Panc1 (cell line): Measurements from ENCODE around the gene POU1F1. TPM values are rescaled to one million over a fixed set of nuclear protein-coding genes. Genes with fewer than 3 reads are reported as not detected.

Experiments used
- ATAC-seq: fragments of 200-7000 bp; cut with Tn5 transposase; 2 replicates; pipeline ENCODE4 v1.9.1; 2020; ENCODE audit warnings: mild to moderate bottlenecking, moderate library complexity
- BruUV-seq: library from RNA; stranded (reverse); fragments of 400-500 nt; replicated peaks from 2 replicates; lab custom pipeline; 2021; lab: Mats Ljungman, UMichigan
- CTCF ChIA-PET: fragments of 300-600 bp; sonication (Branson Sonifier 250); formaldehyde crosslinking; loops from one replicate; lab custom pipeline; 2022; ENCODE audit warnings: antibody characterized with exemption; lab: Charles Lee
- POLR2A ChIA-PET: fragments of 300-600 bp; sonication (Branson Sonifier 250); formaldehyde crosslinking; loops from one replicate; lab custom pipeline; 2022; ENCODE audit warnings: antibody characterized with exemption; lab: Charles Lee
- DNase-seq: peaks from one replicate; pipeline ENCODE4 v3.0.0-alpha.2; 2010; ENCODE audit warnings: low read depth, low spot score
- H3K27ac ChIP-seq: 2 replicates; pipeline ENCODE4 v1.5.1; 2011; ENCODE audit warnings: mild to moderate bottlenecking, low read length, inconsistent platforms
- H3K27me3 ChIP-seq: fragments of 200-500 bp; sonication (Bioruptor generic); 2 replicates; pipeline ENCODE4 v1.6.0; 2014; ENCODE audit warnings: low read length, inconsistent platforms; ENCODE audit not compliant: control insufficient read depth, insufficient read depth
- H3K36me3 ChIP-seq: fragments of 200-500 bp; sonication (Bioruptor generic); 2 replicates; pipeline ENCODE4 v1.5.1; 2014; ENCODE audit warnings: inconsistent platforms, mild to moderate bottlenecking, low read length, moderate library complexity; ENCODE audit not compliant: control insufficient read depth, insufficient read depth
- H3K4me1 ChIP-seq: 2 replicates; pipeline ENCODE4 v1.5.1; 2011; ENCODE audit warnings: inconsistent platforms, mild to moderate bottlenecking, low read length, moderate library complexity; ENCODE audit not compliant: control insufficient read depth, insufficient read depth
- H3K4me3 ChIP-seq, 2 experiments: 2 replicates each; pipeline ENCODE4 v1.5.1; 2011 to 2012; ENCODE audit warnings: low read depth in 2 of 2, low read length in 2 of 2, mild to moderate bottlenecking in 2 of 2, inconsistent platforms in 1 of 2, moderate library complexity in 1 of 2
- H3K9me3 ChIP-seq: fragments of 200-500 bp; sonication (Bioruptor generic); 2 replicates; pipeline ENCODE4 v1.5.1; 2014; ENCODE audit warnings: low read depth, mild to moderate bottlenecking, inconsistent platforms, low read length, moderate library complexity; ENCODE audit not compliant: control insufficient read depth, insufficient read depth
- in situ Hi-C: cut with HindIII; loops from 2 replicates; pipeline ENCODE4 v1.10.0; 2016; ENCODE audit warnings: low sequenced_read_pairs, low pct_unique_long_range_greater_than_20kb
- intact Hi-C: fragments of 100-400 bp; cut with micrococcal nuclease; formaldehyde crosslinking; loops from one replicate; pipeline ENCODE4 v1.10.0; 2022; ENCODE audit not compliant: unreplicated experiment
- microRNA-seq: library from miRNA; unstranded; fragments of <30 nt; microRNA quantifications from one replicate; pipeline ENCODE4 v1.1.0, GENCODE V29; 2020; ENCODE audit not compliant: unreplicated experiment
- total RNA-seq: library from RNA; stranded (reverse); gene quantifications from one replicate; pipeline ENCODE4 v1.2.1, GENCODE V29; 2021; ENCODE audit not compliant: unreplicated experiment
- TF ChIP-seq, protein P1 (sequence below): fragments of 450-650 bp; IDR thresholded peaks from 2 replicates; pipeline ENCODE4 v1.5.1; 2017; ENCODE audit warnings: mild to moderate bottlenecking
- TF ChIP-seq, protein P2 (sequence below), 2 experiments: IDR thresholded peaks; 2 replicates each; pipeline ENCODE4 v1.6.1; 2011 to 2012; ENCODE audit warnings: low read depth in 2 of 2, control low read depth in 1 of 2, low read length in 1 of 2, mild to moderate bottlenecking in 1 of 2, moderate library complexity in 1 of 2; ENCODE audit not compliant: insufficient read depth in 1 of 2

POU1F1 gene
- total RNA-seq, 1 experiment from 2014 or later, result not detected

DNA sequence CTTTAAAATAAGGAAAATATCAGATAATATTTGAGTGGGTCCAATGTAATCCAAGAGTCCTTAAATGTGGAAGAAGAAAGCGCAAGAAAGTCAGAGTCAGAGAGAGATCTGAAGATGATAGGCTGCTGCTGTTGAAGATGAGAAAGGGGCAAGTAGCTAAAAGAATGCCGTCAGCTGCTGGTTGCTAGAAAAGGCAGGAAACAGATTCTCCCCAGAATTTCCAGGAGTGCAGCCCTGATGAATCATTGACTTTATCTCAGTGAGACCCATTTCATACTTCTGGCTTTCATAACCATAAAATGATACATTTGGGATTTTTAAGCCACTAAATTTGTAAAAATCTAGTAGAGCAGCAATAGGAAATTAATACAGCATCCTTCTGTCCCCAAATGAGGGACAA, 56.8 kb downstream of the POU1F1 start:
- in situ Hi-C loops, result no loop called here
- ChIA-PET CTCF (no interaction called here), POLR2A (no interaction called here)
- intact Hi-C loops, result no loop called here
- TF ChIP-seq, protein P1, sequence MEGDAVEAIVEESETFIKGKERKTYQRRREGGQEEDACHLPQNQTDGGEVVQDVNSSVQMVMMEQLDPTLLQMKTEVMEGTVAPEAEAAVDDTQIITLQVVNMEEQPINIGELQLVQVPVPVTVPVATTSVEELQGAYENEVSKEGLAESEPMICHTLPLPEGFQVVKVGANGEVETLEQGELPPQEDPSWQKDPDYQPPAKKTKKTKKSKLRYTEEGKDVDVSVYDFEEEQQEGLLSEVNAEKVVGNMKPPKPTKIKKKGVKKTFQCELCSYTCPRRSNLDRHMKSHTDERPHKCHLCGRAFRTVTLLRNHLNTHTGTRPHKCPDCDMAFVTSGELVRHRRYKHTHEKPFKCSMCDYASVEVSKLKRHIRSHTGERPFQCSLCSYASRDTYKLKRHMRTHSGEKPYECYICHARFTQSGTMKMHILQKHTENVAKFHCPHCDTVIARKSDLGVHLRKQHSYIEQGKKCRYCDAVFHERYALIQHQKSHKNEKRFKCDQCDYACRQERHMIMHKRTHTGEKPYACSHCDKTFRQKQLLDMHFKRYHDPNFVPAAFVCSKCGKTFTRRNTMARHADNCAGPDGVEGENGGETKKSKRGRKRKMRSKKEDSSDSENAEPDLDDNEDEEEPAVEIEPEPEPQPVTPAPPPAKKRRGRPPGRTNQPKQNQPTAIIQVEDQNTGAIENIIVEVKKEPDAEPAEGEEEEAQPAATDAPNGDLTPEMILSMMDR, result no peak
- TF ChIP-seq, protein P2, sequence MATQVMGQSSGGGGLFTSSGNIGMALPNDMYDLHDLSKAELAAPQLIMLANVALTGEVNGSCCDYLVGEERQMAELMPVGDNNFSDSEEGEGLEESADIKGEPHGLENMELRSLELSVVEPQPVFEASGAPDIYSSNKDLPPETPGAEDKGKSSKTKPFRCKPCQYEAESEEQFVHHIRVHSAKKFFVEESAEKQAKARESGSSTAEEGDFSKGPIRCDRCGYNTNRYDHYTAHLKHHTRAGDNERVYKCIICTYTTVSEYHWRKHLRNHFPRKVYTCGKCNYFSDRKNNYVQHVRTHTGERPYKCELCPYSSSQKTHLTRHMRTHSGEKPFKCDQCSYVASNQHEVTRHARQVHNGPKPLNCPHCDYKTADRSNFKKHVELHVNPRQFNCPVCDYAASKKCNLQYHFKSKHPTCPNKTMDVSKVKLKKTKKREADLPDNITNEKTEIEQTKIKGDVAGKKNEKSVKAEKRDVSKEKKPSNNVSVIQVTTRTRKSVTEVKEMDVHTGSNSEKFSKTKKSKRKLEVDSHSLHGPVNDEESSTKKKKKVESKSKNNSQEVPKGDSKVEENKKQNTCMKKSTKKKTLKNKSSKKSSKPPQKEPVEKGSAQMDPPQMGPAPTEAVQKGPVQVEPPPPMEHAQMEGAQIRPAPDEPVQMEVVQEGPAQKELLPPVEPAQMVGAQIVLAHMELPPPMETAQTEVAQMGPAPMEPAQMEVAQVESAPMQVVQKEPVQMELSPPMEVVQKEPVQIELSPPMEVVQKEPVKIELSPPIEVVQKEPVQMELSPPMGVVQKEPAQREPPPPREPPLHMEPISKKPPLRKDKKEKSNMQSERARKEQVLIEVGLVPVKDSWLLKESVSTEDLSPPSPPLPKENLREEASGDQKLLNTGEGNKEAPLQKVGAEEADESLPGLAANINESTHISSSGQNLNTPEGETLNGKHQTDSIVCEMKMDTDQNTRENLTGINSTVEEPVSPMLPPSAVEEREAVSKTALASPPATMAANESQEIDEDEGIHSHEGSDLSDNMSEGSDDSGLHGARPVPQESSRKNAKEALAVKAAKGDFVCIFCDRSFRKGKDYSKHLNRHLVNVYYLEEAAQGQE (IDR thresholded peaks at IDR 0.05; ENCODE audit: insufficient read depth in 1 of 2, low read depth in 2 of 2, low read length in 1 of 2), result no peak
- Histone ChIP-seq H3K4me3 (no peak overlapping the region), H3K4me1 (no peaks in the 10 kb centered on the region), H3K27ac (no peak overlapping the region), H3K27me3 (no peaks in the 10 kb centered on the region), H3K9me3 (no peaks in the 10 kb centered on the region), H3K36me3 (no peaks in the 10 kb centered on the region)
- ATAC-seq, result no peak
- DNase-seq, result no peak
- BruUV-seq, result no TSS peak

DNA sequence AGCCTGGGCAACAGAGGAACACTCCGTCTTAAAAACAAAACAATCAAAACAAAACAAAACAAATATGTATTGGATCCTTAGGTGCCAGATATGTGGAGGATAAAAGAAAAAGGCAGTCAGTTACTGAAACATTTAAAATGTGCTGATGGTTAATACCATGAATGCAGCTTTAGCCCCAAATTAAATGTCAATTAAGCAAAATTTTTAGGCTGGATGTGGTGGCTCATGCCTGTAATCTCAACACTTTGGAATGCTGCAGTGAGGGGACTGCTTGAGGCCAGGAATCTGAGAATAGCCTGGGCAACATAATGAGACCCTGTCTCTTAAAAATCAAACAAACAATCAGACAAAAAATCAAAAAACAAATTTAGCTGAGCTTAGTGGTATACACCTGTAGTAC, 57.8 kb downstream of the POU1F1 start:
- in situ Hi-C loops, result no loop called here

More for the DNA sequence above, 57.8 kb downstream of the POU1F1 start:
- BruUV-seq, result no TSS peak
- H3K4me1 ChIP-seq, result no peaks in the 10 kb centered on the region
- TF ChIP-seq, protein P1, result no peak
- no peaks in the 10 kb centered on the region for H3K27me3 ChIP-seq
- no peak overlapping the region for H3K27ac ChIP-seq
- POLR2A ChIA-PET, result no interaction called here
- no peaks in the 10 kb centered on the region for H3K9me3 ChIP-seq
- DNase-seq, result no peak
- CTCF ChIA-PET, result no interaction called here
- ATAC-seq, result no peak
- intact Hi-C loops, result no loop called here
- no peak overlapping the region for H3K4me3 ChIP-seq
- H3K36me3 ChIP-seq, result no peaks in the 10 kb centered on the region

Small RNA genes within 50 kb of the gene (microRNA-seq; reads per million reads assigned to microRNA genes)
- not detected for gene MIR4795

Other genes with a start within 250 kb of the POU1F1 start
- gene CHMP2B, start 49.3 kb downstream of the POU1F1 start, total RNA-seq, result 32.7 TPM